HepG2 (cell line): ENCODE results near the gene VPS37B.

Experiments
- BRCA1 ChIP-seq: sonication (generic); formaldehyde crosslinking; IDR thresholded peaks from 2 replicates; pipeline ENCODE4 v1.4.0; 2020; ENCODE audit warnings: missing genetic modification reagents
- CHD2 ChIP-seq: IDR thresholded peaks from 2 replicates; pipeline ENCODE4 v1.6.1; 2011; ENCODE audit warnings: low read depth, low read length, improper control_type of control experiment
- ISL2 ChIP-seq: sonication (generic); formaldehyde crosslinking; IDR thresholded peaks from 2 replicates; pipeline ENCODE4 v1.5.0; 2020; ENCODE audit warnings: missing genetic modification reagents
- MED8 ChIP-seq: sonication (generic); formaldehyde crosslinking; IDR thresholded peaks from 2 replicates; pipeline ENCODE4 v1.8.1; 2023; ENCODE audit warnings: mild to moderate bottlenecking, missing genetic modification reagents; ENCODE audit not compliant: insufficient replicate concordance
- ZKSCAN5 ChIP-seq: sonication (generic); formaldehyde crosslinking; IDR thresholded peaks from 2 replicates; pipeline ENCODE4 v1.5.1; 2020; ENCODE audit warnings: mild to moderate bottlenecking, missing genetic modification reagents
- ZNF121 ChIP-seq: sonication (generic); formaldehyde crosslinking; IDR thresholded peaks from 2 replicates; pipeline ENCODE4 v1.5.0; 2020; ENCODE audit warnings: mild to moderate bottlenecking, missing genetic modification reagents
- ZNF34 ChIP-seq: sonication (generic); formaldehyde crosslinking; IDR thresholded peaks from 2 replicates; pipeline ENCODE4 v1.4.0; 2020; ENCODE audit warnings: mild to moderate bottlenecking, missing genetic modification reagents, borderline replicate concordance
- ZNF557 ChIP-seq: sonication (generic); formaldehyde crosslinking; IDR thresholded peaks from 2 replicates; pipeline ENCODE4 v1.4.0; 2020; ENCODE audit warnings: missing genetic modification reagents
- ZNF589 ChIP-seq: sonication (generic); formaldehyde crosslinking; conservative IDR thresholded peaks from 2 replicates; pipeline ENCODE4 v1.8.0; 2022; ENCODE audit warnings: mild to moderate bottlenecking, moderate library complexity, missing genetic modification reagents
- TF ChIP-seq, protein P1 (sequence below): sonication (generic); formaldehyde crosslinking; IDR thresholded peaks from 2 replicates; pipeline ENCODE4 v1.4.0; 2020; ENCODE audit warnings: mild to moderate bottlenecking, missing genetic modification reagents, borderline replicate concordance
- TF ChIP-seq, protein P2 (sequence below): IDR thresholded peaks from 2 replicates; pipeline ENCODE4 v1.6.1; 2016; ENCODE audit warnings: low read depth
- TF ChIP-seq, protein P3 (sequence below): conservative IDR thresholded peaks from 2 replicates; pipeline ENCODE4 v1.6.1; 2018; ENCODE audit warnings: missing genetic modification reagents
- TF ChIP-seq, protein P4 (sequence below): sonication (generic); formaldehyde crosslinking; IDR thresholded peaks from 2 replicates; pipeline ENCODE4 v1.5.0; 2020; ENCODE audit warnings: mild to moderate bottlenecking, missing genetic modification reagents, moderate library complexity

DNA sequence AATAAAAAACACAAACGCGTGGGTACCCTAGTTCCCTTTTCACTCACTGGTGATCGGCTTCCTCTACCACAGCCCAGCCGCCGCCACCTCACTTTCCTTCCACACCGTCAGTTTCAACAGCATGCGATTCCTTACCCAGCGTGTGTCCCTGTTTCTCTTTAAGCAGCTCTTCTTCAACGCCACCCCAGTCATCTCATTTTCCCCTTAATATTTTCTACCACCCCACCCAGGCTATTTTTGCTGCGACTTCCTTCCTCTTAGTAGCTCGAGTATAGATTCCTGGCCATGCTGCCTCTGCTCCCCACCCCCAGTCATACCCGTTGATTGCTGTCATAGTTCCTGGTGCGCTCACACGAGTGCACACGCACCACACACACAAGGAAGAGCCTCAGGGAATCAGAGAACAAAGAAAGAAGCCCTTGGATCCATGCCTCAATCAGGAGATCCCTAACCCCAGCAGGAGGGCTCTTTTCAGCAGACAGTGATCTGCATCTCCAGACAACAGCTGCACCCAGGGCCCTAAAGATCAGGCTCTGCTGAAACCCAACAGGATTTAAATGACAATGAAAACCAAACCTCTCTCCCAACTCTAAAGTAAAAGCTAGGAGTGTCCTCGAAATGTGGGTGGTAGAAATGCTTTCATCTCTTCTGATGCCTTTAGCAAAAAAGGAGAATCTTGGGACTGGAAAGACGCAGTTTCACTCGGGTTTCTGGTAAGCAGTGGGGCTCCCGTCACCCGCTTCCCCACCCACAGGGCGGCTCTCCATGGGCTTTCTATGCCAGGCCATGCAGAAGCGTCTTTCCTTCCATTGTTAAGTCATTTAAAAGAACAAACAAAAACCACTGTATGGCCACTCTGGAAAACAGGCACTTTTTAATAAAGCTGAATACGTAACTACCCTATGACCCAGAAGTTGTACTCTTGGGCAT, 23.8 kb downstream of the VPS37B start:
- TF ChIP-seq, protein P1, sequence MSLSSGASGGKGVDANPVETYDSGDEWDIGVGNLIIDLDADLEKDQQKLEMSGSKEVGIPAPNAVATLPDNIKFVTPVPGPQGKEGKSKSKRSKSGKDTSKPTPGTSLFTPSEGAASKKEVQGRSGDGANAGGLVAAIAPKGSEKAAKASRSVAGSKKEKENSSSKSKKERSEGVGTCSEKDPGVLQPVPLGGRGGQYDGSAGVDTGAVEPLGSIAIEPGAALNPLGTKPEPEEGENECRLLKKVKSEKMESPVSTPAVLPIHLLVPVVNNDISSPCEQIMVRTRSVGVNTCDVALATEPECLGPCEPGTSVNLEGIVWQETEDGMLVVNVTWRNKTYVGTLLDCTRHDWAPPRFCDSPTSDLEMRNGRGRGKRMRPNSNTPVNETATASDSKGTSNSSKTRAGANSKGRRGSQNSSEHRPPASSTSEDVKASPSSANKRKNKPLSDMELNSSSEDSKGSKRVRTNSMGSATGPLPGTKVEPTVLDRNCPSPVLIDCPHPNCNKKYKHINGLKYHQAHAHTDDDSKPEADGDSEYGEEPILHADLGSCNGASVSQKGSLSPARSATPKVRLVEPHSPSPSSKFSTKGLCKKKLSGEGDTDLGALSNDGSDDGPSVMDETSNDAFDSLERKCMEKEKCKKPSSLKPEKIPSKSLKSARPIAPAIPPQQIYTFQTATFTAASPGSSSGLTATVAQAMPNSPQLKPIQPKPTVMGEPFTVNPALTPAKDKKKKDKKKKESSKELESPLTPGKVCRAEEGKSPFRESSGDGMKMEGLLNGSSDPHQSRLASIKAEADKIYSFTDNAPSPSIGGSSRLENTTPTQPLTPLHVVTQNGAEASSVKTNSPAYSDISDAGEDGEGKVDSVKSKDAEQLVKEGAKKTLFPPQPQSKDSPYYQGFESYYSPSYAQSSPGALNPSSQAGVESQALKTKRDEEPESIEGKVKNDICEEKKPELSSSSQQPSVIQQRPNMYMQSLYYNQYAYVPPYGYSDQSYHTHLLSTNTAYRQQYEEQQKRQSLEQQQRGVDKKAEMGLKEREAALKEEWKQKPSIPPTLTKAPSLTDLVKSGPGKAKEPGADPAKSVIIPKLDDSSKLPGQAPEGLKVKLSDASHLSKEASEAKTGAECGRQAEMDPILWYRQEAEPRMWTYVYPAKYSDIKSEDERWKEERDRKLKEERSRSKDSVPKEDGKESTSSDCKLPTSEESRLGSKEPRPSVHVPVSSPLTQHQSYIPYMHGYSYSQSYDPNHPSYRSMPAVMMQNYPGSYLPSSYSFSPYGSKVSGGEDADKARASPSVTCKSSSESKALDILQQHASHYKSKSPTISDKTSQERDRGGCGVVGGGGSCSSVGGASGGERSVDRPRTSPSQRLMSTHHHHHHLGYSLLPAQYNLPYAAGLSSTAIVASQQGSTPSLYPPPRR = no peak
- TF ChIP-seq BRCA1 (CRISPR knock-in tag) (no peak), MED8 (CRISPR knock-in tag) (no peak), ISL2 (CRISPR knock-in tag) (no peak), ZNF34 (CRISPR knock-in tag) (no peak), ZNF121 (CRISPR knock-in tag) (no peak), ZNF557 (CRISPR knock-in tag) (no peak), ZKSCAN5 (CRISPR knock-in tag) (no peak), ZNF589 (no peak), CHD2 (no peak)
- TF ChIP-seq, protein P2, sequence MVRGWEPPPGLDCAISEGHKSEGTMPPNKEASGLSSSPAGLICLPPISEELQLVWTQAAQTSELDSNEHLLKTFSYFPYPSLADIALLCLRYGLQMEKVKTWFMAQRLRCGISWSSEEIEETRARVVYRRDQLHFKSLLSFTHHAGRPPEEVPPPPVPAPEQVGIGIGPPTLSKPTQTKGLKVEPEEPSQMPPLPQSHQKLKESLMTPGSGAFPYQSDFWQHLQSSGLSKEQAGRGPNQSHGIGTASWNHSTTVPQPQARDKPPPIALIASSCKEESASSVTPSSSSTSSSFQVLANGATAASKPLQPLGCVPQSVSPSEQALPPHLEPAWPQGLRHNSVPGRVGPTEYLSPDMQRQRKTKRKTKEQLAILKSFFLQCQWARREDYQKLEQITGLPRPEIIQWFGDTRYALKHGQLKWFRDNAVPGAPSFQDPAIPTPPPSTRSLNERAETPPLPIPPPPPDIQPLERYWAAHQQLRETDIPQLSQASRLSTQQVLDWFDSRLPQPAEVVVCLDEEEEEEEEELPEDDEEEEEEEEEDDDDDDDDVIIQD (CRISPR knock-in tag) = no peak
- TF ChIP-seq, protein P3, sequence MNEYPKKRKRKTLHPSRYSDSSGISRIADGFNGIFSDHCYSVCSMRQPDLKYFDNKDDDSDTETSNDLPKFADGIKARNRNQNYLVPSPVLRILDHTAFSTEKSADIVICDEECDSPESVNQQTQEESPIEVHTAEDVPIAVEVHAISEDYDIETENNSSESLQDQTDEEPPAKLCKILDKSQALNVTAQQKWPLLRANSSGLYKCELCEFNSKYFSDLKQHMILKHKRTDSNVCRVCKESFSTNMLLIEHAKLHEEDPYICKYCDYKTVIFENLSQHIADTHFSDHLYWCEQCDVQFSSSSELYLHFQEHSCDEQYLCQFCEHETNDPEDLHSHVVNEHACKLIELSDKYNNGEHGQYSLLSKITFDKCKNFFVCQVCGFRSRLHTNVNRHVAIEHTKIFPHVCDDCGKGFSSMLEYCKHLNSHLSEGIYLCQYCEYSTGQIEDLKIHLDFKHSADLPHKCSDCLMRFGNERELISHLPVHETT (CRISPR knock-in tag) = no peak
- TF ChIP-seq, protein P4, sequence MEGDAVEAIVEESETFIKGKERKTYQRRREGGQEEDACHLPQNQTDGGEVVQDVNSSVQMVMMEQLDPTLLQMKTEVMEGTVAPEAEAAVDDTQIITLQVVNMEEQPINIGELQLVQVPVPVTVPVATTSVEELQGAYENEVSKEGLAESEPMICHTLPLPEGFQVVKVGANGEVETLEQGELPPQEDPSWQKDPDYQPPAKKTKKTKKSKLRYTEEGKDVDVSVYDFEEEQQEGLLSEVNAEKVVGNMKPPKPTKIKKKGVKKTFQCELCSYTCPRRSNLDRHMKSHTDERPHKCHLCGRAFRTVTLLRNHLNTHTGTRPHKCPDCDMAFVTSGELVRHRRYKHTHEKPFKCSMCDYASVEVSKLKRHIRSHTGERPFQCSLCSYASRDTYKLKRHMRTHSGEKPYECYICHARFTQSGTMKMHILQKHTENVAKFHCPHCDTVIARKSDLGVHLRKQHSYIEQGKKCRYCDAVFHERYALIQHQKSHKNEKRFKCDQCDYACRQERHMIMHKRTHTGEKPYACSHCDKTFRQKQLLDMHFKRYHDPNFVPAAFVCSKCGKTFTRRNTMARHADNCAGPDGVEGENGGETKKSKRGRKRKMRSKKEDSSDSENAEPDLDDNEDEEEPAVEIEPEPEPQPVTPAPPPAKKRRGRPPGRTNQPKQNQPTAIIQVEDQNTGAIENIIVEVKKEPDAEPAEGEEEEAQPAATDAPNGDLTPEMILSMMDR (CRISPR knock-in tag) = no peak
